ENCODE data around the gene HPSE2. TPM values are rescaled to one million over a fixed set of nuclear protein-coding genes. Genes with fewer than 3 reads are reported as not detected.
"Not testable (repeated sequence)": the region's sequence is repeated elsewhere in the genome, so short reads cannot be mapped to it uniquely, and the experiment has no call there.

HPSE2 gene
- total RNA-seq, 4 donors from 2014 or later = 32.3 to 70.0 (median 43.6) TPM

DNA sequence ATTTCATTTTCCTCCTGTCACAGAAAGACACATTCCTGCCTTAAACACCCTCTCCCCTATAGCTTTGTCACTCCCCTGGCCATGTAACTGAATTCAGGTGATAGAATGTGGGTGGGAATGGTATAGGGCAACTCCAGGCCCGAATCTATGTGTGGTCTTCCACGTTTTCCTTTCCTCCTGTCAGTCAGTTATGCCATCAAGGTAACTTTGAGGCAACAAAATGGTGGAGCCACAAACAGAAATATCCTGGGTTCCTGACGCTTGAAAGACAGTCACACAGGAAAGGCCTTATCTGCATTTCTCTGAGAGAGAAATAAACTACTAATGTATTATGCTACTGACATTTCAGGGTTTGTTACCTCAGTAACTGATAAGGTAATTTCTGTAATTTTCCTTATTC is 326.8 kb downstream of the HPSE2 start:
- no peaks in the 10 kb centered on the region for H3K27me3 ChIP-seq
- no peak overlapping the region for H3K4me3 ChIP-seq
- no peak overlapping the region for H3K27ac ChIP-seq (replicated peaks in 1 of 4)
- 82% methylated on average over 3 of the region's 3 CpGs for WGBS
- H3K9me3 ChIP-seq = no peaks in the 10 kb centered on the region
- TF ChIP-seq POLR2AphosphoS5 (IDR thresholded peaks at IDR 0.05) (no peak), POLR2A (IDR thresholded peaks at IDR 0.05; ENCODE audit: low read depth) (no peak), EP300 (IDR thresholded peaks at IDR 0.05) (no peak)
- TF ChIP-seq, protein P1, sequence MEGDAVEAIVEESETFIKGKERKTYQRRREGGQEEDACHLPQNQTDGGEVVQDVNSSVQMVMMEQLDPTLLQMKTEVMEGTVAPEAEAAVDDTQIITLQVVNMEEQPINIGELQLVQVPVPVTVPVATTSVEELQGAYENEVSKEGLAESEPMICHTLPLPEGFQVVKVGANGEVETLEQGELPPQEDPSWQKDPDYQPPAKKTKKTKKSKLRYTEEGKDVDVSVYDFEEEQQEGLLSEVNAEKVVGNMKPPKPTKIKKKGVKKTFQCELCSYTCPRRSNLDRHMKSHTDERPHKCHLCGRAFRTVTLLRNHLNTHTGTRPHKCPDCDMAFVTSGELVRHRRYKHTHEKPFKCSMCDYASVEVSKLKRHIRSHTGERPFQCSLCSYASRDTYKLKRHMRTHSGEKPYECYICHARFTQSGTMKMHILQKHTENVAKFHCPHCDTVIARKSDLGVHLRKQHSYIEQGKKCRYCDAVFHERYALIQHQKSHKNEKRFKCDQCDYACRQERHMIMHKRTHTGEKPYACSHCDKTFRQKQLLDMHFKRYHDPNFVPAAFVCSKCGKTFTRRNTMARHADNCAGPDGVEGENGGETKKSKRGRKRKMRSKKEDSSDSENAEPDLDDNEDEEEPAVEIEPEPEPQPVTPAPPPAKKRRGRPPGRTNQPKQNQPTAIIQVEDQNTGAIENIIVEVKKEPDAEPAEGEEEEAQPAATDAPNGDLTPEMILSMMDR (IDR thresholded peaks at IDR 0.05) = no peak
- intact Hi-C loops (cut with DNase I) = no loop called here
- H3K4me1 ChIP-seq = peaks cover 0 to 21% (median 6%) of the 10 kb centered on the region in 4 donors
- no peaks in the 10 kb centered on the region for H3K36me3 ChIP-seq
- DNase-seq (ENCODE audit: extremely low spot score) = no peak

- H3K9me3 ChIP-seq; DNase-seq (ENCODE audit: extremely low spot score); H3K36me3 ChIP-seq; intact Hi-C loops (cut with DNase I); H3K4me3 ChIP-seq; H3K27me3 ChIP-seq; H3K27ac ChIP-seq (replicated peaks in 1 of 4): not testable (repeated sequence)
- H3K4me1 ChIP-seq = peaks cover 0 to 21% (median 6%) of the 10 kb centered on the region in 4 donors
- 92% methylated on average over 8 of the region's 8 CpGs for WGBS
Observed at GRCh38 chr10:98908247-98908646, 327.4 kb downstream of the HPSE2 start.

DNA sequence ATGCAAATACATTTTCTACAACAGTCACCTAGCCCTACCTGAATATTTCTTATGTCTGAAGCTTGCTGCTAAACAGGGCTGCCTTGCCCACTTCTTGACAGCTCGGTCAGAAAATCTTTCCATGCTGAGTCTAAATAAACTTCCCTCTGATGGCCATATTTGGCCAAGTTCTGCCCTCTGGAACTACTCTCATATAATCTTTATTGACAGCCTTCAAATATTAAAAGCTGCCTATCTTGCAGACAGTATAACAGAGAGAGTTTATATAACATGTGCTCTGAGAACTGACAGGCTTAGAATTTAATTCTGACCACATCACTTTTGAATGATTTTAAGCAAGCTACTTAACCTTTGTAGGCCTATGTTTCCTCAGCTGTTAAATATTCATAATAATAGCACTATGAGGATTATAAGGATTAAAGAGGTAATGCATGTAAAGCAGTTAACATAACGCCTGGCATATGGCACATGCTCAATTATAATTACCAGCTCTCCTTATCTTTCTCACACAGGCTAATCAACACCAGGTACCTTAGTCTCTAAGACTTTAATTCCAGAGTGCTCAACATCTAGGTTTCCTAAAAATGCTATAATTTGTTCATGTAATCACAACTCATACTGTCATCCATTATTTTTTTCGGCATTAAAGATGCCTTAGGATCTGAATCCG is 334.1 kb downstream of the HPSE2 start:
- no peak for DNase-seq (ENCODE audit: extremely low spot score)
- Histone ChIP-seq H3K4me3 (no peak overlapping the region), H3K27ac (replicated peaks in 1 of 4) (no peak overlapping the region), H3K36me3 (no peaks in the 10 kb centered on the region), H3K27me3 (no peaks in the 10 kb centered on the region), H3K9me3 (no peaks in the 10 kb centered on the region), H3K4me1 (peaks cover 0 to 10% (median 6%) of the 10 kb centered on the region in 4 donors)
- TF ChIP-seq POLR2A (IDR thresholded peaks at IDR 0.05; ENCODE audit: low read depth) (no peak), POLR2AphosphoS5 (IDR thresholded peaks at IDR 0.05) (no peak), EP300 (IDR thresholded peaks at IDR 0.05) (no peak)
- TF ChIP-seq, protein P1 (IDR thresholded peaks at IDR 0.05) = no peak
- 72% methylated on average over 4 of the region's 4 CpGs for WGBS
- intact Hi-C loops (cut with DNase I) = no loop called here

DNA sequence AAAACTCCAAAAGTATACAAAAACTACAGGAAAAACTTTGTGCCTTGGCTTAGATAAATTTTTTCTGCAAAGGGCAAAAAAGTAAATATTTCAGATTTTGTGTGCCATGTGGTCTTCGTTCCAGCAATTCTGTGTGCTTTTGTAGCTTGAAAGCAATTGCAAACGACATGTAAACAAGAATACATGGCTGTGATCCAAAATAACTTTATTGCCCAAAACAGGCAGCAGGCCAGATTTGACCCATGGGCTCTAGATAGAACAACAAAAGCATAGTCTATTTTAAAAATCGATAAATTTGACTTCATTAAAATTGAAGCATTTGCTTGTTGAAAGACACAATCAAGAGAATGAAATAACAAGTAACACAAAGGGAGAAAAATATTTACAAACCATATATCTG is 336.6 kb downstream of the HPSE2 start:
- Histone ChIP-seq H3K27me3 (no peaks in the 10 kb centered on the region), H3K9me3 (no peaks in the 10 kb centered on the region), H3K4me3 (no peak overlapping the region), H3K36me3 (no peaks in the 10 kb centered on the region), H3K4me1 (no peaks in the 10 kb centered on the region), H3K27ac (replicated peaks in 1 of 4) (no peak overlapping the region)
- no peak for TF ChIP-seq POLR2A (IDR thresholded peaks at IDR 0.05; ENCODE audit: low read depth)
- TF ChIP-seq, protein P1 (IDR thresholded peaks at IDR 0.05) = no peak
- no peak for TF ChIP-seq POLR2AphosphoS5 (IDR thresholded peaks at IDR 0.05)
- no peak for TF ChIP-seq EP300 (IDR thresholded peaks at IDR 0.05)
- intact Hi-C loops (cut with DNase I) = no loop called here
- 70% methylated on average over 3 of the region's 3 CpGs for WGBS
- no peak for DNase-seq (ENCODE audit: extremely low spot score)

DNA sequence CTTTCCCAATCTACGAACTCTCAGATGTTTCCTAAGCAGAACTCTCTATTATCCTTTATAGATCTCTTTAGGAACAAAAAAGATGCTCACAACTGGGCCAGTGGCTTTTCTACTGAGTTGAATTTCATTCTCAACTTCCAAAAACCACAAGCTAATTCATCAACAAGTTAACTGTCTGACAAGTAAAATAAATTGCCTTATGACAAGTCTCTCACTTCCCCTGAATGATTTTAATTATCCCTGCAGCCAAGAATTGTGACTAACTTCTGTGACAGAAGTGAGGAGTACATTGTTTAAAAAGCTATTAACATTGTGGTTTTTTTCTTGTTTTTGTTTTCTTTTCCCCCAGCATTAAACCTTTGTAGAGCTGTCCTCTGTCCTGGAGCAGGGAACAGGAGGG is 343.1 kb downstream of the HPSE2 start:
- Histone ChIP-seq H3K9me3 (no peaks in the 10 kb centered on the region), H3K27me3 (no peaks in the 10 kb centered on the region), H3K4me1 (peaks cover 0 to 5% (median 0%) of the 10 kb centered on the region in 4 donors), H3K4me3 (no peak overlapping the region), H3K36me3 (no peaks in the 10 kb centered on the region), H3K27ac (replicated peaks in 1 of 4) (no peak overlapping the region)
- WGBS = 85% methylated on average over 1 of the region's 1 CpG
- no peak for DNase-seq (ENCODE audit: extremely low spot score)
- no peak for TF ChIP-seq POLR2AphosphoS5 (IDR thresholded peaks at IDR 0.05)
- TF ChIP-seq POLR2A (IDR thresholded peaks at IDR 0.05; ENCODE audit: low read depth) = no peak
- no peak for TF ChIP-seq EP300 (IDR thresholded peaks at IDR 0.05)
- TF ChIP-seq, protein P1 (IDR thresholded peaks at IDR 0.05) = no peak
- intact Hi-C loops (cut with DNase I) = no loop called here

All from esophagus muscularis mucosa (tissue), 4 donors.